K562 (cell line): ENCODE measurements around the gene CARD8. TPM values are rescaled to one million over a fixed set of nuclear protein-coding genes. Genes with fewer than 3 reads are reported as not detected.
A peak's percentile ranks its signal among the peaks of the same experiment; 100 is the strongest.

Source experiments
- ADNP ChIP-seq: fragments of 200-800 bp; sonication (Bioruptor generic); IDR thresholded peaks from 2 replicates; pipeline ENCODE4 v1.6.1; 2016; ENCODE audit warnings: missing genetic modification characterization, missing compliant biosample characterization
- AFF1 ChIP-seq, 2 experiments: fragments of 450-650 bp; IDR thresholded peaks; 2 replicates each; pipeline ENCODE4 v1.6.1; 2018; ENCODE audit warnings: mild to moderate bottlenecking in 2 of 2, low read depth in 1 of 2; ENCODE audit not compliant: partially characterized antibody in 2 of 2
- CHCHD3 ChIP-seq: fragments of 250-450 bp; sonication (Bioruptor Pico); IDR thresholded peaks from 2 replicates; pipeline ENCODE4 v2.1.2; 2022; ENCODE audit warnings: mild to moderate bottlenecking
- CSDE1 ChIP-seq, 2 experiments: fragments of 450-650 bp; IDR thresholded peaks; 2 replicates each; pipeline ENCODE4 v1.6.1; 2016; ENCODE audit warnings: mild to moderate bottlenecking in 1 of 2
- DLX4 ChIP-seq: fragments of 250-450 bp; sonication (Bioruptor Pico); IDR thresholded peaks from 2 replicates; pipeline ENCODE4 v1.6.1; 2021; ENCODE audit warnings: mild to moderate bottlenecking
- ETV1 ChIP-seq: fragments of 450-650 bp; conservative IDR thresholded peaks from 2 replicates; pipeline ENCODE4 v1.6.1; 2016; ENCODE audit warnings: missing genetic modification characterization, control low read depth, low read depth, missing compliant biosample characterization
- HIVEP1 ChIP-seq: fragments of 250-450 bp; sonication (Bioruptor Pico); IDR thresholded peaks from 2 replicates; pipeline ENCODE4 v1.4.0; 2020; ENCODE audit warnings: mild to moderate bottlenecking
- ILK ChIP-seq: fragments of 450-650 bp; IDR thresholded peaks from 2 replicates; pipeline ENCODE4 v1.6.1; 2016; ENCODE audit warnings: missing genetic modification characterization, low read depth, mild to moderate bottlenecking, missing compliant biosample characterization, moderate library complexity, borderline replicate concordance
- KDM4B ChIP-seq, 2 experiments: fragments of 450-650 bp in 1 of 2; sonication (generic) in 1 of 2; IDR thresholded peaks; 2 replicates each; pipeline ENCODE4 v1.6.1; 2016 to 2017; ENCODE audit warnings: borderline replicate concordance in 2 of 2, antibody characterized with exemption in 1 of 2, low read depth in 1 of 2, mild to moderate bottlenecking in 1 of 2
- KDM5B ChIP-seq: fragments of 200-600 bp; sonication (generic); IDR thresholded peaks from 2 replicates; pipeline ENCODE4 v1.6.1; 2012; ENCODE audit warnings: low read depth, mild to moderate bottlenecking, moderate library complexity, low read length, control low read depth, inconsistent platforms; ENCODE audit not compliant: insufficient replicate concordance
- LCOR ChIP-seq: sonication (generic); formaldehyde crosslinking; IDR thresholded peaks from 2 replicates; pipeline ENCODE4 v1.8.0; 2022; ENCODE audit warnings: mild to moderate bottlenecking, missing genetic modification reagents
- LEF1 ChIP-seq: fragments of 450-650 bp; IDR thresholded peaks from 2 replicates; pipeline ENCODE4 v1.6.1; 2016; ENCODE audit warnings: mild to moderate bottlenecking
- PREB ChIP-seq: sonication (generic); formaldehyde crosslinking; IDR thresholded peaks from 2 replicates; pipeline ENCODE4 v1.8.1; 2023; ENCODE audit warnings: mild to moderate bottlenecking, missing genetic modification reagents
- SNRNP70 ChIP-seq: fragments of 200-400 bp; formaldehyde crosslinking; optimal IDR thresholded peaks from 2 replicates; pipeline ENCODE3; 2017; ENCODE audit warnings: low read depth, low read length
- THRA ChIP-seq: fragments of 450-650 bp; IDR thresholded peaks from 2 replicates; pipeline ENCODE4 v1.6.1; 2017; ENCODE audit warnings: mild to moderate bottlenecking, moderate library complexity
- THRB ChIP-seq: fragments of 450-650 bp; formaldehyde crosslinking; conservative IDR thresholded peaks from 2 replicates; pipeline ENCODE4 v1.4.0; 2022; ENCODE audit warnings: mild to moderate bottlenecking, missing genetic modification characterization
- ZNF445 ChIP-seq: fragments of 250-450 bp; sonication (Bioruptor Pico); IDR thresholded peaks from 2 replicates; pipeline ENCODE4 v1.4.0; 2020; ENCODE audit warnings: low read depth, mild to moderate bottlenecking, moderate library complexity
- polyA plus RNA-seq, 8 experiments: library from polyadenylated mRNA; depleted of rRNA in 4 of 8; stranded (reverse) in 5 of 8; unstranded in 3 of 8; fragments of >200 nt; fragmentation: Nextera tagmentation in 2 of 8; fragmentation: Illumina TruSeq in 1 of 8; extraction: Ambion mirVana in 2 of 8; extraction: Trizol in 1 of 8; gene quantifications; 2 replicates each; pipeline versions ENCODE4 v1.2.1 to v1.2.3, GENCODE V29; 2011 to 2014; ENCODE audit warnings: inconsistent platforms in 1 of 8, missing spikeins in 1 of 8
- total RNA-seq, 7 experiments: library from RNA; depleted of rRNA in 6 of 7; stranded (reverse); fragments of >200 nt in 6 of 7; fragmentation: Illumina TruSeq in 2 of 7; extraction: Trizol in 2 of 7; gene quantifications; 2 replicates each; pipeline versions ENCODE4 v1.2.1 to v1.2.3, GENCODE V29; 2011 to 2021; ENCODE audit warnings: low replicate concordance in 1 of 7

CARD8 gene
- total and polyA plus RNA-seq, 9 of the 15 experiments (the other 6 are each of a cell fraction or from before 2014, with no cell fraction given): 11.5 to 26.4 (median 20.8) TPM

GRCh38 chr19:48196933-48197665 is 58.6 kb downstream of the CARD8 start (continued):
- no peak for TF ChIP-seq DLX4
- no peak for TF ChIP-seq ILK (tag)
- no peak for TF ChIP-seq KDM5B
- TF ChIP-seq PREB (CRISPR knock-in tag): no peak
- TF ChIP-seq ETV1 (tag): peak; percentile 24; the same call in 1 of the 2 replicates
- 0 out of 2 replicates have a peak, but pooled peaks have one; percentile 61 for TF ChIP-seq THRB
- TF ChIP-seq AFF1 (IDR thresholded peaks at IDR 0.05; ENCODE audit: low read depth in 1 of 2, partially characterized antibody in 2 of 2): peak in 1 of 2 experiments; percentile 36
- TF ChIP-seq KDM4B (IDR thresholded peaks at IDR 0.05; ENCODE audit: borderline replicate concordance in 2 of 2, low read depth in 1 of 2): no peak
- no peak for TF ChIP-seq ADNP (tag)
- no peak for TF ChIP-seq CHCHD3 (CRISPR knock-in tag)
- no peak for TF ChIP-seq SNRNP70
- TF ChIP-seq THRA: no peak
- TF ChIP-seq CSDE1 (IDR thresholded peaks at IDR 0.05): no peak
- no peak for TF ChIP-seq ZNF445
- 0 out of 2 replicates have a peak, but pooled peaks have one; percentile 44 for TF ChIP-seq LEF1
- no peak for TF ChIP-seq LCOR (CRISPR knock-in tag)
- no peak for TF ChIP-seq HIVEP1 (CRISPR knock-in tag)
